GM18907 (cell line): ENCODE measurements around the gene METTL16.
"Not testable (repeated sequence)": the region's sequence is repeated elsewhere in the genome, so short reads cannot be mapped to it uniquely, and the experiment has no call there.

Experiments used
- ATAC-seq: cut with Tn5 transposase; IDR thresholded peaks from one replicate; pipeline ENCODE4 v1.9.1; 2021; ENCODE audit warnings: mild to moderate bottlenecking, moderate library complexity; ENCODE audit not compliant: unreplicated experiment

The METTL16 gene

GRCh38 chr17:2503627-2504026, 8.1 kb downstream of the METTL16 start:
- ATAC-seq: no peak

DNA sequence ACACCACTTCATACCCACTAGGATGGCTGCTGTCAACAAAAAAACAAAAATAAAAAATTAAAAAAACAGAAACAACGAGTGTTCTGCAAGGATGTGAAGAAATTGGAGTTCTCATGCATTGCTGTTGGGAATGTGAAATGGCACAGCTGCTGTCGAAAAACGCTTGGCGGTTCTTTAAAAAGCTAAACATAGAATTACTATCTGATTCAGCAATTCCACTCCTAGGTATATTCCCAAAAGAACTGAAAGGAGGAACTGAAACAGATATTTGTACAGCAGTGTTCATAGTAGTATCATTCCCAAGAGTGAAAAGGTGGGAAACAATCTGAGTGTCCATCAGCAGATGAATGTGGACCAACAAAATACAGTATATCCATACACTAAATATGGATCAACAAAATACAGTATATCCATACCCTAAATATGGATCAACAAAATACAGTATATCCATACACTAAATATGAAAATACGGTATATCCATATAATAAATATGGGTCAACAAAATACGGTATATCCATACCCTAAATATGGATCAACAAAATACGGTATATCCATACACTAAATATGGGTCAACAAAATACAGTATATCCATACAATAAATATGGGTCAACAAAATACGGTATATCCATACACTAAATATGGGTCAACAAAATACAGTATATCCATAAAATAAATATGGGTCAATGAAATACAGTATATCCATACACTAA, 8.7 kb downstream of the METTL16 start:
- no peak for ATAC-seq

GRCh38 chr17:2500446-2500845, 11.2 kb downstream of the METTL16 start:
- ATAC-seq: no peak

GRCh38 chr17:2489286-2489685, 22.4 kb downstream of the METTL16 start:
- not testable (repeated sequence) for ATAC-seq

DNA sequence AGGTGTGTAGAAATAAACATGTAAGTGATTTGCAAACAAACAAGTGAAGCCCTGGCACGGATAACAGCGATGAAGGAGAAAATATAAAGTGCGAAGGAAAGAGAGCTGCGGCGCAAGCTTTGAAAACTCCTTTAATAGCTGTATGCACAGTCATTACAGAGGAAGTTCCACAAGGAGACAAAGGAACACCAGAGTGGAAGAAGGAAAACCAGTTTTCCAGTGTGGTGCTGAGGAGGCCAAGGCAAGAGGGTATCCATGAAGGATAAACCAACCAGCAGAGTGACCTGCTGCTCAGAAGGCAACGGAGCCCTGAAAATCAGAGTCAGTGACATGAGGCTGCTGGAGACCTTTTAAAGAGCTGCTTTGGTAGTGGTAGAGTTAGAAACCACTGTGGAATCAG, 24.4 kb downstream of the METTL16 start:
- ATAC-seq: no peak

GRCh38 chr17:2486709-2487108, 25.0 kb downstream of the METTL16 start:
- ATAC-seq: not testable (repeated sequence)

DNA sequence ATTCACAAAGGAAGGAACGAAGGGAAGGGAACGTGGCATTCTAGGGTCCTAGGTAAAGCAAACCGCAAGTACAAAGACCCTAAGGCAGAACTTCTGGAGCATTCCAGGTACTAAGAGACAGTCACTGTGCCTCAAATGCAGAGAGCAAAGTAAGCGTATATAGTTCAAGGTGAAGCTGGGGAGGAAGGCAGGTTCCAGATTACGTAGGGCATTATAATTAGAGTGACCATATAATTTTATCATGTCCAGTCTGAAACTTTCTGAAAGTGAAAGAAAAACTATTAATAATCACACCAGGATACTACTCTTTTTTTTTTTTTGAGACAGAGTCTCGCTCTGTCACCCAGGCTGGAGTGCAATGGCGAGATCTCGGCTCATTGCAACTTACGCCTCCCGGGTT, 25.7 kb downstream of the METTL16 start:
- no peak for ATAC-seq

DNA sequence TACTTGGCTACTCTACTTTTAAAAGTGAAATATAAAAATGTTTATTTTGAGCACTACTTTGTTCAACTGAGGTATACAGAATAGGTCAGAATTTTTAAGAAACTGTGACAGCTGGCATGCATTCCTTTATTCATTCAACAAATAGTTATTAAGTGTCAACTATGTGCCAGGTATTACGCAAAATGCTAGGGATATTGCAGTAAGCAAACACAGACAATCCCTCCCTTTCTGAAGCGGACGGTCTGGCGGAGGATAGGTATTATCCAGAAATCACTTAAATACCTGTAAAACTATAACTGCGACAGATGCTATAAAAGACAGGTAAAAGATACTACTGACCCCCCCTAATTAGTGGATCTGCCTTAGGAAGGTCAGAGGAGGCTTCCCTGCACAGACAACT, 26.1 kb downstream of the METTL16 start:
- ATAC-seq: no peak

- ATAC-seq: no peak
Observed at GRCh38 chr17:2484876-2485275, 26.8 kb downstream of the METTL16 start.

- no peak for ATAC-seq
Observed at GRCh38 chr17:2483084-2483483, 28.6 kb downstream of the METTL16 start.

- no peak for ATAC-seq
Observed at GRCh38 chr17:2482218-2482617, 29.5 kb downstream of the METTL16 start.

- ATAC-seq: no peak
Observed at GRCh38 chr17:2481760-2482159, 29.9 kb downstream of the METTL16 start.

- no peak for ATAC-seq
Observed at GRCh38 chr17:2478458-2478857, 33.2 kb downstream of the METTL16 start.

- ATAC-seq: no peak
Observed at GRCh38 chr17:2475056-2475455, 36.6 kb downstream of the METTL16 start.

DNA sequence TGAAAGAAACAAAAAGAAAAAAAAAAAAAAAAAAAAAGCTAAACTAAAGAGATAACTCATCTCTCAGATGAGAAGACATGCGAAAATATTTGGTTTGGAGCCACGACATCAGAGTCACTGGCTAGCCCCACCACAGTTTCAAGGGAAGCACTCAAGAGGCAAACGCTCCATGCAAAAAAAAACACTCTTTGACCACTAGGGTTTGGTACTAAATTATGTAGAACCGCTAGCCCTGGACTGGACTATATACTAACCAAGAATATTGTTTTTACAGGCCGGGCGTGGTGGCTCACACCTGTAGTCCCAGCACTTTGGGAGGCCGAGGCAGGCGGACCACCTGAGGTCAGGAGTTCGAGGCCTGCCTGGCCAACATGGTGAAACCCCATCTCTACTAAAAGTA, 37.3 kb downstream of the METTL16 start:
- ATAC-seq: no peak

DNA sequence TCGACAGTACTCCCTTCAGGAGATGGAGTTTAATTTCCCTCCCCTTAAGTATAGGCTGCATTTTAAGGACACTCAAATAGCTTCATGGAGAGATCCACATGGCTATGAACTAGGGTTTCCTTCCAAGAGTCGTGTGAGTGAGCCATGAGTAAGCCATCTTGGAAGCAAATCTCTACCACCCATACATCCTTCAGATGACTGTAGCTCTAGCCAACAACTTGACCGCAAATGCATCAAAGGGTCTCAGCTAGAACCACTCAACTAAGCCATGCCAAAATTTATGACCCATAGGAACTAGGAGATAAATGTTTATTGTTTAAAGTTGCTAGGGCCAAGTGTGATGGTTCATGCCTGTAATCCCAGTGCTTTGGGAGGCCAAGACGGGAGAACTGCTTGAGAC, 43.4 kb downstream of the METTL16 start:
- ATAC-seq: no peak

- no peak for ATAC-seq
Observed at GRCh38 chr17:2466931-2467330, 44.8 kb downstream of the METTL16 start.

- no peak for ATAC-seq
Observed at GRCh38 chr17:2462481-2462880, 49.2 kb downstream of the METTL16 start.

- no peak for ATAC-seq
Observed at GRCh38 chr17:2459917-2460271, 51.8 kb downstream of the METTL16 start.

DNA sequence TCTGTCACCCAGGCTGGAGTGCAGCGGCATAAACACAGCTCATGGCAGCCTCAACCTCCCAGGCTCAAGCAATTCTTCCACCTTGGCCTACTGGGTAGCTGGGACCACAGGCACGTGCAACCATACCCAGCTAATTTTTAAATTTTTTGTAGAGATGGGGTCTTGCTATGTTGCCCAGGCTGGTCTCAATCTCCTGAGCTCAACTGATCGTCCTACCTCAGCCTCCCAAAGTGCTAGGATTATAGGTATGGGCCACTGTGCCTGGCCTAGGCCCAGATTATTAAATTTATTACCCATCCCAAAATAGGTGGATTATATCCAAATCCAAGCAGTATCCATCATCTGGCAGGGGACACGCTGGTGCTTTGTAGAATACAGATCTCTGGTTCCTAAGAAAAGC, 53.8 kb downstream of the METTL16 start:
- ATAC-seq: no peak

GRCh38 chr17:2456475-2456874, 55.2 kb downstream of the METTL16 start:
- no peak for ATAC-seq

GRCh38 chr17:2455956-2456355, 55.7 kb downstream of the METTL16 start:
- no peak for ATAC-seq

GRCh38 chr17:2453866-2454265, 57.8 kb downstream of the METTL16 start:
- no peak for ATAC-seq
